H1 (cell line): ENCODE data around the gene GPR61. TPM values are rescaled to one million over a fixed set of nuclear protein-coding genes. Genes with fewer than 3 reads are reported as not detected.

Experiments used
- CTCF ChIA-PET: fragments of 300-600 bp; sonication (Branson Sonifier 250); formaldehyde crosslinking; loops from one replicate; lab custom pipeline; 2021; ENCODE audit not compliant: partially characterized antibody; lab: Charles Lee
- POLR2A ChIA-PET: fragments of 300-600 bp; sonication (Branson Sonifier 250); formaldehyde crosslinking; loops from one replicate; lab custom pipeline; 2021; ENCODE audit warnings: inconsistent platforms; ENCODE audit not compliant: partially characterized antibody; lab: Charles Lee
- DNase-seq, 2 experiments: peaks; one replicate each; pipeline versions ENCODE4 v3.0.0 to v3.0.0-alpha.2; 2010 to 2022; ENCODE audit warnings: low spot score in 2 of 2, low read depth in 1 of 2, mixed read lengths in 1 of 2
- FAIRE-seq: peaks from 2 replicates; lab custom pipeline; 2011; peaks lifted over from hg19 to GRCh38; lab: Jason Lieb, UNC
- H2AFZ ChIP-seq: 2 replicates; pipeline ENCODE4 v1.8.1; 2012; ENCODE audit warnings: low read length, inconsistent platforms
- H2AK5ac ChIP-seq: 2 replicates; pipeline ENCODE4 v1.6.1; 2013; ENCODE audit warnings: low read depth, low read length
- H2BK120ac ChIP-seq: replicated peaks from 2 replicates; pipeline ENCODE3; 2013; ENCODE audit warnings: low read depth, low read length, inconsistent platforms
- H2BK12ac ChIP-seq: 2 replicates; pipeline ENCODE4 v1.6.1; 2013; ENCODE audit warnings: low read depth, low read length
- H2BK15ac ChIP-seq: 2 replicates; pipeline ENCODE4 v1.6.1; 2013; ENCODE audit warnings: low read length
- H2BK20ac ChIP-seq: 2 replicates; pipeline ENCODE4 v1.6.1; 2013; ENCODE audit warnings: low read length
- H2BK5ac ChIP-seq: 2 replicates; pipeline ENCODE4 v1.6.1; 2013; ENCODE audit warnings: low read depth, low read length
- H3K14ac ChIP-seq: 2 replicates; pipeline ENCODE4 v1.6.1; 2013; ENCODE audit warnings: inconsistent platforms; ENCODE audit not compliant: insufficient read length
- H3K18ac ChIP-seq: 2 replicates; pipeline ENCODE4 v1.6.1; 2013; ENCODE audit warnings: low read length; ENCODE audit errors: extremely low read depth
- H3K23ac ChIP-seq: 2 replicates; pipeline ENCODE4 v1.6.1; 2013; ENCODE audit warnings: inconsistent platforms; ENCODE audit not compliant: insufficient read length
- H3K23me2 ChIP-seq: 2 replicates; pipeline ENCODE4 v1.6.1; 2013; ENCODE audit warnings: low read depth, low read length
- H3K27ac ChIP-seq: 2 replicates; pipeline ENCODE4 v1.6.1; 2011; ENCODE audit warnings: low read depth, low read length, inconsistent platforms
- H3K27me3 ChIP-seq, 4 experiments: replicated peaks in 1 of 4; 1 replicate in 1 of 4; 2 replicates in 3 of 4; pipeline versions ENCODE4 v1.6.1 to v1.8.1; 2011 to 2013; ENCODE audit warnings: low read length in 3 of 4, mild to moderate bottlenecking in 3 of 4, inconsistent platforms in 2 of 4, mixed read lengths in 2 of 4, moderate library complexity in 1 of 4; ENCODE audit not compliant: control insufficient read depth in 3 of 4, insufficient read depth in 3 of 4; ENCODE audit errors: extremely low read depth in 1 of 4
- H3K36me3 ChIP-seq, 4 experiments: 2 replicates each; pipeline versions ENCODE4 v1.6.1 to v1.8.1; 2011 to 2013; ENCODE audit warnings: mild to moderate bottlenecking in 4 of 4, low read length in 3 of 4, moderate library complexity in 2 of 4, control low read depth in 1 of 4, inconsistent platforms in 1 of 4; ENCODE audit not compliant: insufficient read depth in 4 of 4, control insufficient read depth in 2 of 4
- H3K4ac ChIP-seq: replicated peaks from 2 replicates; pipeline ENCODE3; 2013; ENCODE audit warnings: low read length, low read depth, mixed read lengths, inconsistent platforms; ENCODE audit not compliant: insufficient read length
- H3K4me1 ChIP-seq, 4 experiments: replicated peaks in 1 of 4; 1 replicate in 1 of 4; 2 replicates in 3 of 4; pipeline versions ENCODE4 v1.6.1 to v1.8.1; 2011 to 2013; ENCODE audit warnings: low read length in 3 of 4, inconsistent platforms in 2 of 4, mixed read lengths in 1 of 4; ENCODE audit not compliant: insufficient read depth in 4 of 4, control insufficient read depth in 3 of 4
- H3K4me2 ChIP-seq, 2 experiments: 2 replicates each; pipeline versions ENCODE4 v1.6.1 to v1.8.1; 2011 to 2013; ENCODE audit warnings: low read depth in 2 of 2, low read length in 2 of 2, control low read depth in 1 of 2, inconsistent platforms in 1 of 2, mild to moderate bottlenecking in 1 of 2; ENCODE audit not compliant: insufficient read depth in 1 of 2
- H3K4me3 ChIP-seq, 4 experiments: fragments of 200-600, 300-600 bp in 1 of 4; sonication (generic), shearing (Covaris generic), sonication (Bioruptor Twin) in 1 of 4; 2 replicates each; pipeline versions ENCODE4 v1.5.1 to v1.8.1; 2011 to 2016; ENCODE audit warnings: low read length in 4 of 4, low read depth in 3 of 4, control low read depth in 2 of 4, inconsistent platforms in 2 of 4, mild to moderate bottlenecking in 2 of 4, mixed read lengths in 1 of 4, moderate library complexity in 1 of 4; ENCODE audit not compliant: insufficient read depth in 2 of 4; ENCODE audit errors: extremely low read depth in 1 of 4
- H3K56ac ChIP-seq: replicated peaks from 2 replicates; pipeline ENCODE3; 2013; ENCODE audit warnings: low read depth, mild to moderate bottlenecking, mixed read lengths, low read length, inconsistent platforms; ENCODE audit not compliant: insufficient read length
- H3K79me1 ChIP-seq: 2 replicates; pipeline ENCODE4 v1.6.1; 2013; ENCODE audit warnings: low read depth, low read length, control low read depth
- H3K79me2 ChIP-seq, 2 experiments: 2 replicates each; pipeline versions ENCODE4 v1.6.1 to v1.8.1; 2012 to 2013; ENCODE audit warnings: low read length in 2 of 2, mild to moderate bottlenecking in 2 of 2, inconsistent platforms in 1 of 2; ENCODE audit not compliant: insufficient read depth in 2 of 2, control insufficient read depth in 1 of 2
- H3K9ac ChIP-seq, 4 experiments: replicated peaks in 1 of 4; 1 replicate in 1 of 4; 2 replicates in 3 of 4; pipeline versions ENCODE4 v1.6.1 to v1.8.1; 2011 to 2013; ENCODE audit warnings: low read depth in 3 of 4, low read length in 3 of 4, control low read depth in 2 of 4, mild to moderate bottlenecking in 2 of 4, moderate library complexity in 2 of 4, inconsistent platforms in 1 of 4; ENCODE audit errors: extremely low read depth in 1 of 4
- H3K9me3 ChIP-seq, 2 experiments: 2 replicates each; pipeline versions ENCODE4 v1.6.1 to v1.8.1; 2012 to 2013; ENCODE audit warnings: mild to moderate bottlenecking in 2 of 2, moderate library complexity in 2 of 2, control low read depth in 1 of 2, inconsistent platforms in 1 of 2, low read depth in 1 of 2, low read length in 1 of 2, mixed read lengths in 1 of 2; ENCODE audit not compliant: insufficient read depth in 2 of 2
- H4K20me1 ChIP-seq, 2 experiments: replicated peaks in 1 of 2; 2 replicates each; pipeline versions ENCODE3 to v1.8.1; 2011 to 2013; ENCODE audit warnings: inconsistent platforms in 2 of 2, low read length in 2 of 2, mild to moderate bottlenecking in 1 of 2; ENCODE audit not compliant: insufficient read depth in 2 of 2, control insufficient read depth in 1 of 2
- H4K5ac ChIP-seq: 2 replicates; pipeline ENCODE4 v1.6.1; 2013; ENCODE audit warnings: low read length, low read depth, mixed read lengths, inconsistent platforms; ENCODE audit not compliant: insufficient read length
- H4K8ac ChIP-seq: 2 replicates; pipeline ENCODE4 v1.8.0; 2013; ENCODE audit warnings: mild to moderate bottlenecking, moderate library complexity, low read length, inconsistent platforms; ENCODE audit not compliant: insufficient read depth; ENCODE audit errors: extremely low read depth
- H4K91ac ChIP-seq: replicated peaks from 2 replicates; pipeline ENCODE3; 2013; ENCODE audit warnings: low read length, mixed read lengths, inconsistent platforms; ENCODE audit not compliant: insufficient read length
- ASH2L ChIP-seq: fragments of 200-600, 300-600 bp; sonication (generic); IDR thresholded peaks from one replicate; pipeline ENCODE4 v1.7.1; 2017; ENCODE audit warnings: low read length
- SUZ12 ChIP-seq: fragments of 200-600 bp; sonication (generic); IDR thresholded peaks from 2 replicates; pipeline ENCODE4 v1.6.1; 2012; ENCODE audit warnings: mild to moderate bottlenecking, inconsistent platforms, low read length, moderate library complexity, mixed read lengths
- WGBS, 2 experiments: shearing (Covaris generic) in 1 of 2; methylation state at CpG; one replicate each; pipeline versions ENCODE4 v1.1.6 to v1.1.7; 2013 to 2015; ENCODE audit warnings: low lambda C conversion rate in 2 of 2, mixed read lengths in 2 of 2, inconsistent platforms in 1 of 2, low coverage in 1 of 2, missing lambda C conversion rate in 1 of 2; ENCODE audit not compliant: insufficient replicate concordance in 2 of 2, insufficient coverage in 1 of 2, insufficient read length in 1 of 2; ENCODE audit errors: extremely low coverage in 1 of 2, missing lambda C conversion rate in 1 of 2; 5-methylcytosine and 5-hydroxymethylcytosine counted together
- polyA plus RNA-seq, 7 experiments: library from polyadenylated mRNA; depleted of rRNA in 3 of 7; stranded (reverse) in 5 of 7; unstranded in 2 of 7; fragments of >200 nt in 5 of 7; fragments of 200-250 nt in 2 of 7; gene quantifications; 1 replicate in 5 of 7; 2 replicates in 1 of 7; 4 replicates in 1 of 7; pipeline versions ENCODE4 v1.2.1 to v1.2.3, GENCODE V29; 2011 to 2013; ENCODE audit warnings: missing spikeins in 2 of 7, mixed read lengths in 2 of 7
- total RNA-seq: library from RNA; stranded (reverse); fragmentation: NEBNext Ultra II Directional; extraction: Animal tissue kit (Norgen Biotek cat#: 25700); gene quantifications from 2 replicates; pipeline ENCODE4 v1.2.1, GENCODE V29; 2021

Gene GPR61
- total and polyA plus RNA-seq, 2 of the 8 experiments (the other 6 are each of a cell fraction or from before 2014, with no cell fraction given) = 0.41 to 0.53 TPM

DNA sequence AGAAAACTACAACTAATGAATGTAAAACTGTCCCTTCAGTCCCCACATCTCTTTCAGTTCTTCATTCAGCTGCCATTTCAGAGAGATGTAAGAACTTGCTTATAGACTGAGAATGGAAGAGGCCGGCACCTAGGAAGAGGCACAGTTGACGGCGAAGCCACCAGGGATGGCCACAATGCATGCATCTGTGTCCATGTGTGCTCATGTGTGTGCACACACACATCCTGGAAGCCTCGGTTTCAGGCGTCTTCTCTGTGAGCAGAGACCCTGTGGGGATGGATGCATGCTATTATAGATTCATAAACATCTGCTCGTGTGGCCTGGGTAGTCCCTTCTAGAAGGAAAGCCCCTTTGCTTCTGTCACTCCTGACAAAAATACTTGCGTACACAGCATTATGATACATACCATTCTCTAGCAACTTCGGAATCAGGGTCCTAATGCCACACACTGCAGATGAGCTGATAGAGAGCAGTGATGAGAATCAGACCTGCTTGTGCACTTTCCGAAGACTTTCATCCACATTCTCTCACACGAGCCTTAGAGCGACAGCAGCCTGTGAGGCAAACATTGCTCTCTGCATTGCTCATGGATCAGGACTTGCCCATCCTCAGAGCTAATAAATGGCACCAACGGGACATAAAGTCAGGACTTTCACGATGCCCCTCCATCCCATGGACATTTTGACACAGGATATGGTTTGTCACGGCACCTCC, 12.4 kb upstream of the GPR61 start:
- H3K23ac ChIP-seq = no peak overlapping the region
- no peak overlapping the region for H3K9ac ChIP-seq
- no peak for FAIRE-seq
- no peak overlapping the region for H4K91ac ChIP-seq
- no peak overlapping the region for H2BK12ac ChIP-seq
- POLR2A ChIA-PET = interaction anchor here (1.2 kb wide), 1 partner anchor 34 kb away, joined by 3 read pairs; the partner anchor contains the start of gene CYB561D1
- no peak overlapping the region for H3K14ac ChIP-seq
- no peaks in the 10 kb centered on the region; the same call in 1 of the 2 replicates for H3K23me2 ChIP-seq
- no peak overlapping the region for H2BK5ac ChIP-seq
- 0 out of 2 replicates have a peak overlapping the region, but pooled peaks have one; percentile 53 for H4K8ac ChIP-seq
- no peaks in the 10 kb centered on the region for H4K20me1 ChIP-seq
- H3K79me2 ChIP-seq = no peaks in the 10 kb centered on the region
- TF ChIP-seq ASH2L (no peak), SUZ12 (peak; percentile 14; the same call in 1 of the 2 replicates)
- no peak overlapping the region for H3K18ac ChIP-seq
- H3K4me2 ChIP-seq = no peak overlapping the region
- H2BK120ac ChIP-seq = no peak overlapping the region
- H3K56ac ChIP-seq = no peak overlapping the region
- H4K5ac ChIP-seq = no peak overlapping the region
- no peak overlapping the region for H2BK20ac ChIP-seq
- H3K27me3 ChIP-seq = no peaks in the 10 kb centered on the region
- H3K79me1 ChIP-seq = no peaks in the 10 kb centered on the region
- H3K4me3 ChIP-seq = no peak overlapping the region
- 88% methylated on average over 14 of the region's 14 CpGs; no CpG with 5 or more reads in 1 of the 2 experiments for WGBS, 2 experiments
- H3K4me1 ChIP-seq = peaks cover 0 to 3% (median 0%) of the 10 kb centered on the region in 4 experiments; a peak in 1 of 7 replicates
- H2AK5ac ChIP-seq = no peak overlapping the region
- H3K36me3 ChIP-seq = no peaks in the 10 kb centered on the region
- CTCF ChIA-PET = interaction anchor here (0.7 to 26.3 kb wide), 4 partner anchors 11 to 263 kb away, joined by 3 to 1755 read pairs (median 4); partner anchors contain the start of genes AMIGO1, ATXN7L2 and CYB561D1
- no peak for DNase-seq
- no peaks in the 10 kb centered on the region for H3K9me3 ChIP-seq
- no peak overlapping the region for H3K27ac ChIP-seq
- H3K4ac ChIP-seq = no peak overlapping the region
- no peak overlapping the region for H2AFZ ChIP-seq
- no peak overlapping the region for H2BK15ac ChIP-seq
